ENCODE measurements around the gene LGALS12. TPM values are rescaled to one million over a fixed set of nuclear protein-coding genes. Genes with fewer than 3 reads are reported as not detected.

LGALS12 gene
- total and polyA plus RNA-seq, 2 donors (not counting 1 experiment from before 2014, with no cell fraction given), result 0.19 TPM; not detected in 1

DNA sequence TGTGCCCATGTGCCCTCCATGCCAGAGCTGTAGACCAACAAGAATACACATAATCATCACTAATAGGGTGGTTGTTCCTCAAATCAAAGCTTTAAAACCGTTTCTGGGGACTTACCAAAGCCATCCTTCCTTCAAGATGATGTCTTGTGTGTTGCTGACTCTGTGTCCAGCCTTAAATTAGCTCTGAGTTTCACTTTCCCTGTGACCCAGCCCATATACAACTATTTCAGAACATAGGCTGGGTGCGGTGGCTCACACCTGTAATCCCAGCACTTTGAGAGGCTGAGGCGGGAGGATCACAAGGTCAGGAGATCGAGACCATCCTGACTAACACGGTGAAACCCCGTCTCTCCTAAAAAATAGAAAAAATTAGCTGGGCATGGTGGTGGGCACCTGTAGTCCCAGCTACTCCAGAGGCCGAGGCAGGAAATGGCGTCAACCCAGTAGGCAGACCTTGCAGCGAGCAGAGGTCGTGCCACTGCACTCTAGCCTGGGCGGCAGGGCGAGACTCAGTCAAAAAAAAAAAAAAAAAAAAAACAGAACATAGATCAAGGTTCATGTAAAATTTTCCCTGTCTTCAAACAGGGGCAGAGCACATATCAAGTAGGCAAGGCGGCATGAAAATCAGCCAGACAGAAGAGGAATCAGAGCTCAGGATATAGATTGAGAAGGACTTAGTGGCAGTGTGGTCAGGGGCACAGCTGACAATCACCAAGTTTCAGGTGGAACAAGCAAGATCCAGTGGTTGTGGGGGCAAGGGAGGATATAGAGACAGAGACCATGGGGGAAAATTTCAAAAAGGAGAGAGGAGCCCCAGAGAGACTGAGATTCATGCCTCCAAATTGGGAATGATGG, 57.5 kb downstream of the LGALS12 start, which contains the start of gene PLAAT2:
TSS of gene PLAAT2 (minus strand) at position 179 of the 855 bp plus-strand sequence. CDS start at position 124, 55 bp downstream.
- H3K36me3 ChIP-seq (replicated peaks in 1 of 2; ENCODE audit: control extremely low read depth in 1 of 2, control insufficient read depth in 1 of 2, extremely low read depth in 1 of 2, insufficient read depth in 2 of 2, low read length in 1 of 2), result no peaks in the 10 kb centered on the region
- TF ChIP-seq, protein P1, sequence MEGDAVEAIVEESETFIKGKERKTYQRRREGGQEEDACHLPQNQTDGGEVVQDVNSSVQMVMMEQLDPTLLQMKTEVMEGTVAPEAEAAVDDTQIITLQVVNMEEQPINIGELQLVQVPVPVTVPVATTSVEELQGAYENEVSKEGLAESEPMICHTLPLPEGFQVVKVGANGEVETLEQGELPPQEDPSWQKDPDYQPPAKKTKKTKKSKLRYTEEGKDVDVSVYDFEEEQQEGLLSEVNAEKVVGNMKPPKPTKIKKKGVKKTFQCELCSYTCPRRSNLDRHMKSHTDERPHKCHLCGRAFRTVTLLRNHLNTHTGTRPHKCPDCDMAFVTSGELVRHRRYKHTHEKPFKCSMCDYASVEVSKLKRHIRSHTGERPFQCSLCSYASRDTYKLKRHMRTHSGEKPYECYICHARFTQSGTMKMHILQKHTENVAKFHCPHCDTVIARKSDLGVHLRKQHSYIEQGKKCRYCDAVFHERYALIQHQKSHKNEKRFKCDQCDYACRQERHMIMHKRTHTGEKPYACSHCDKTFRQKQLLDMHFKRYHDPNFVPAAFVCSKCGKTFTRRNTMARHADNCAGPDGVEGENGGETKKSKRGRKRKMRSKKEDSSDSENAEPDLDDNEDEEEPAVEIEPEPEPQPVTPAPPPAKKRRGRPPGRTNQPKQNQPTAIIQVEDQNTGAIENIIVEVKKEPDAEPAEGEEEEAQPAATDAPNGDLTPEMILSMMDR (IDR thresholded peaks at IDR 0.05), result no peak
- no peak for TF ChIP-seq EZH2 (IDR thresholded peaks at IDR 0.05; ENCODE audit: borderline replicate concordance, insufficient read depth, low read depth, low read length, poor library complexity, severe bottlenecking)
- no peak for ATAC-seq (ENCODE audit: low read depth)
- H3K27me3 ChIP-seq (replicated peaks in 1 of 4; ENCODE audit: control extremely low read depth in 1 of 4, control insufficient read depth in 3 of 4, insufficient read depth in 4 of 4, low read length in 3 of 4), result peaks cover 0 to 4% (median 2%) of the 10 kb centered on the region in 4 experiments
- H3K9me3 ChIP-seq (ENCODE audit: control extremely low read depth in 1 of 3, control insufficient read depth in 2 of 3, insufficient read depth in 1 of 3, low read length in 2 of 3), result peaks cover 0 to 5% (median 0%) of the 10 kb centered on the region in 3 donors
- no peak within 1 kb of the TSS for H3K4me3 ChIP-seq (ENCODE audit: control extremely low read depth in 1 of 5, extremely low read depth in 1 of 5, insufficient read depth in 1 of 5, low read depth in 2 of 5, low read length in 4 of 5)
- no peak within 1 kb of the TSS for H3K27ac ChIP-seq (ENCODE audit: low read length in 2 of 2)
- DNase-seq, result no peak
- Mint-ChIP-seq H3K27ac (no peak within 1 kb of the TSS), H3K27me3 (peaks cover 19% of the 10 kb centered on the region), H3K4me3 (no peak within 1 kb of the TSS), H3K4me1 (peaks cover 38% of the 10 kb centered on the region), H3K9me3 (ENCODE audit: insufficient read depth) (no peaks in the 10 kb centered on the region)
- POLR2A ChIA-PET, result interaction anchor here (0.5 to 0.7 kb wide), 3 partner anchors 33 to 1688 kb away, joined by 4 to 13 read pairs (median 8); no protein-coding TSS in a partner anchor
- no peaks in the 10 kb centered on the region for H4K20me1 ChIP-seq (ENCODE audit: control insufficient read depth, insufficient read depth, low read length, poor library complexity, severe bottlenecking)
- no peaks in the 10 kb centered on the region for H3K79me2 ChIP-seq (ENCODE audit: control insufficient read depth, insufficient read depth, low read length)
- intact Hi-C loops (cut with micrococcal nuclease), result no loop called here
- CTCF ChIA-PET, result interaction anchor here (1.4 kb wide), 1 partner anchor 26 kb away, joined by 3 read pairs; no protein-coding TSS in a partner anchor
- WGBS (ENCODE audit: insufficient coverage), result 98% methylated on average over 9 of the region's 13 CpGs
- no peak within 1 kb of the TSS for H3K4me2 ChIP-seq (replicated peaks; ENCODE audit: low read depth, low read length, poor library complexity, severe bottlenecking)
- no peak within 1 kb of the TSS for H2AFZ ChIP-seq (ENCODE audit: insufficient read depth, low read depth, low read length, poor library complexity, severe bottlenecking)
- H3K4me1 ChIP-seq (ENCODE audit: control insufficient read depth in 2 of 2, insufficient read depth in 2 of 2, low read length in 2 of 2), result peaks cover 33 to 44% of the 10 kb centered on the region in 2 donors
- H3K9ac ChIP-seq (ENCODE audit: low read length), result no peak within 1 kb of the TSS
